SK-N-MC (cell line): ENCODE data around the gene CLHC1.

ENCODE experiments used
- DNase-seq: peaks from one replicate; pipeline ENCODE4 v3.0.0-alpha.2; 2011; ENCODE audit warnings: low read depth, low spot score
- H3K27ac ChIP-seq: fragments of 200-600 bp; sonication (generic); 2 replicates; pipeline ENCODE4 v1.5.1; 2016; ENCODE audit warnings: mixed run types
- H3K36me3 ChIP-seq: fragments of 200-600 bp; sonication (generic); 2 replicates; pipeline ENCODE4 v1.6.1; 2017; ENCODE audit warnings: antibody characterized with exemption, low read length, mixed read lengths; ENCODE audit not compliant: insufficient read depth
- H3K4me3 ChIP-seq: fragments of 200-600 bp; sonication (generic); 2 replicates; pipeline ENCODE4 v1.5.1; 2016
- H3K9ac ChIP-seq: fragments of 200-600 bp; sonication (generic); 2 replicates; pipeline ENCODE4 v1.8.0; 2017; ENCODE audit warnings: mixed run types, mixed read lengths; ENCODE audit not compliant: insufficient read length
- H3K9me3 ChIP-seq: fragments of 200-600 bp; sonication (generic); 2 replicates; pipeline ENCODE4 v1.6.1; 2017; ENCODE audit warnings: low read depth, mild to moderate bottlenecking, antibody characterized with exemption, low read length, moderate library complexity, mixed read lengths
- EZH2 ChIP-seq: fragments of 200-600 bp; sonication (generic); IDR thresholded peaks from one replicate; pipeline ENCODE4 v1.6.1; 2017; ENCODE audit warnings: antibody characterized with exemption
- FOXP2 ChIP-seq: optimal IDR thresholded peaks from 2 replicates; pipeline ENCODE3; 2011; ENCODE audit warnings: mild to moderate bottlenecking, moderate library complexity; ENCODE audit not compliant: insufficient read depth; ENCODE audit errors: extremely low read length, control extremely low read depth
- POLR2AphosphoS5 ChIP-seq: IDR thresholded peaks from 2 replicates; pipeline ENCODE4 v1.6.1; 2012; ENCODE audit warnings: mild to moderate bottlenecking, low read depth, low read length, borderline replicate concordance

The CLHC1 gene

GRCh38 chr2:55164534-55165480, 67.3 kb downstream of the CLHC1 start:
- TF ChIP-seq FOXP2 (no peak), POLR2AphosphoS5 (no peak), EZH2 (no peak)
- H3K36me3 ChIP-seq = no peaks in the 10 kb centered on the region
- no peak overlapping the region for H3K4me3 ChIP-seq
- H3K9ac ChIP-seq = no peak overlapping the region
- no peaks in the 10 kb centered on the region for H3K9me3 ChIP-seq
- peak overlapping the region; percentile 4; the same call in 1 of the 2 replicates for H3K27ac ChIP-seq
- DNase-seq = peak; percentile 56

GRCh38 chr2:55163941-55164390, 68.1 kb downstream of the CLHC1 start:
- Histone ChIP-seq H3K9ac (no peak overlapping the region), H3K27ac (no peak overlapping the region; the same call in 1 of the 2 replicates), H3K4me3 (no peak overlapping the region), H3K36me3 (no peaks in the 10 kb centered on the region), H3K9me3 (no peaks in the 10 kb centered on the region)
- DNase-seq = no peak
- TF ChIP-seq EZH2 (no peak), FOXP2 (no peak)

GRCh38 chr2:55163274-55163721, 68.8 kb downstream of the CLHC1 start:
- no peak overlapping the region for H3K4me3 ChIP-seq
- H3K9ac ChIP-seq = no peak overlapping the region
- TF ChIP-seq EZH2 (no peak), FOXP2 (no peak), POLR2AphosphoS5 (no peak)
- DNase-seq = no peak
- no peaks in the 10 kb centered on the region for H3K36me3 ChIP-seq
- no peaks in the 10 kb centered on the region for H3K9me3 ChIP-seq
- H3K27ac ChIP-seq = no peak overlapping the region

GRCh38 chr2:55162284-55163006, 69.6 kb downstream of the CLHC1 start:
- no peak for DNase-seq
- Histone ChIP-seq H3K9me3 (no peaks in the 10 kb centered on the region), H3K4me3 (no peak overlapping the region), H3K27ac (no peak overlapping the region), H3K9ac (no peak overlapping the region), H3K36me3 (no peaks in the 10 kb centered on the region)
- TF ChIP-seq POLR2AphosphoS5 (no peak), FOXP2 (no peak), EZH2 (no peak)

- Histone ChIP-seq H3K36me3 (no peaks in the 10 kb centered on the region), H3K9me3 (no peaks in the 10 kb centered on the region), H3K9ac (no peak overlapping the region), H3K4me3 (no peak overlapping the region), H3K27ac (no peak overlapping the region)
- DNase-seq = no peak
- TF ChIP-seq EZH2 = no peak
- TF ChIP-seq FOXP2 = no peak
- no peak for TF ChIP-seq POLR2AphosphoS5
Observed at GRCh38 chr2:55161295-55162210, 70.5 kb downstream of the CLHC1 start.

- Histone ChIP-seq H3K36me3 (no peaks in the 10 kb centered on the region), H3K9me3 (no peaks in the 10 kb centered on the region), H3K27ac (no peak overlapping the region), H3K9ac (no peak overlapping the region), H3K4me3 (no peak overlapping the region)
- TF ChIP-seq FOXP2 = no peak
- TF ChIP-seq POLR2AphosphoS5 = no peak
- TF ChIP-seq EZH2 = no peak
- no peak for DNase-seq
Observed at GRCh38 chr2:55160422-55160821, 71.7 kb downstream of the CLHC1 start.

GRCh38 chr2:55159752-55160151, 72.3 kb downstream of the CLHC1 start:
- no peak for DNase-seq
- TF ChIP-seq EZH2 = no peak
- no peak for TF ChIP-seq FOXP2
- no peak overlapping the region for H3K27ac ChIP-seq
- no peak overlapping the region for H3K9ac ChIP-seq
- H3K4me3 ChIP-seq = no peak overlapping the region
- H3K9me3 ChIP-seq = no peaks in the 10 kb centered on the region
- H3K36me3 ChIP-seq = no peaks in the 10 kb centered on the region
